HG02763 (cell line): ENCODE measurements around the gene SUV39H1.
A peak's percentile ranks its signal among the peaks of the same experiment; 100 is the strongest.
"Not testable (repeated sequence)": the region's sequence is repeated elsewhere in the genome, so short reads cannot be mapped to it uniquely, and the experiment has no call there.

Experiments
- ATAC-seq: cut with Tn5 transposase; IDR thresholded peaks from one replicate; pipeline ENCODE4 v1.9.1; 2021; ENCODE audit warnings: mild to moderate bottlenecking, moderate library complexity; ENCODE audit not compliant: unreplicated experiment

Gene SUV39H1

GRCh38 chrX:48684134-48684533 lies 12.4 kb upstream of the SUV39H1 start:
- ATAC-seq = no peak

- ATAC-seq = no peak
These were observed 11.1 kb upstream of the SUV39H1 start for GRCh38 chrX:48685416-48685815.

GRCh38 chrX:48688531-48689150 lies 7.9 kb upstream of the SUV39H1 start:
- ATAC-seq = no peak

GRCh38 chrX:48689208-48689920 lies 7.2 kb upstream of the SUV39H1 start:
- no peak for ATAC-seq

GRCh38 chrX:48691746-48692145 lies 4.8 kb upstream of the SUV39H1 start:
- not testable (repeated sequence) for ATAC-seq

- no peak for ATAC-seq
These were observed 1.6 kb upstream of the SUV39H1 start for GRCh38 chrX:48694776-48695533.

GRCh38 chrX:48695534-48695896 lies 1.0 kb upstream of the SUV39H1 start:
- no peak for ATAC-seq

- ATAC-seq = no peak
These were observed 621 bp upstream of the SUV39H1 start for GRCh38 chrX:48695925-48696300.

GRCh38 chrX:48696909-48697727 lies 584 bp downstream of the SUV39H1 start:
- peak; percentile 8 for ATAC-seq

GRCh38 chrX:48698306-48698705 lies 1.8 kb downstream of the SUV39H1 start:
- no peak for ATAC-seq

GRCh38 chrX:48700246-48700645 lies 3.7 kb downstream of the SUV39H1 start:
- no peak for ATAC-seq

- ATAC-seq = no peak
These were observed 4.6 kb downstream of the SUV39H1 start for GRCh38 chrX:48700951-48701653.

GRCh38 chrX:48702032-48702431 lies 5.5 kb downstream of the SUV39H1 start:
- ATAC-seq = no peak

- ATAC-seq = no peak
These were observed 6.2 kb downstream of the SUV39H1 start for GRCh38 chrX:48702716-48703115.

- ATAC-seq = no peak
These were observed 6.7 kb downstream of the SUV39H1 start for GRCh38 chrX:48703228-48703627.

- ATAC-seq = no peak
These were observed 7.3 kb downstream of the SUV39H1 start for GRCh38 chrX:48703642-48704481.

- no peak for ATAC-seq
These were observed 9.3 kb downstream of the SUV39H1 start for GRCh38 chrX:48705871-48706270.

- ATAC-seq = no peak
These were observed 13.1 kb downstream of the SUV39H1 start for GRCh38 chrX:48709522-48710112.

- ATAC-seq = no peak
These were observed 14.8 kb downstream of the SUV39H1 start for GRCh38 chrX:48711162-48711928.
